Measurements from ENCODE around the gene PNMA8A.

PNMA8A gene

DNA sequence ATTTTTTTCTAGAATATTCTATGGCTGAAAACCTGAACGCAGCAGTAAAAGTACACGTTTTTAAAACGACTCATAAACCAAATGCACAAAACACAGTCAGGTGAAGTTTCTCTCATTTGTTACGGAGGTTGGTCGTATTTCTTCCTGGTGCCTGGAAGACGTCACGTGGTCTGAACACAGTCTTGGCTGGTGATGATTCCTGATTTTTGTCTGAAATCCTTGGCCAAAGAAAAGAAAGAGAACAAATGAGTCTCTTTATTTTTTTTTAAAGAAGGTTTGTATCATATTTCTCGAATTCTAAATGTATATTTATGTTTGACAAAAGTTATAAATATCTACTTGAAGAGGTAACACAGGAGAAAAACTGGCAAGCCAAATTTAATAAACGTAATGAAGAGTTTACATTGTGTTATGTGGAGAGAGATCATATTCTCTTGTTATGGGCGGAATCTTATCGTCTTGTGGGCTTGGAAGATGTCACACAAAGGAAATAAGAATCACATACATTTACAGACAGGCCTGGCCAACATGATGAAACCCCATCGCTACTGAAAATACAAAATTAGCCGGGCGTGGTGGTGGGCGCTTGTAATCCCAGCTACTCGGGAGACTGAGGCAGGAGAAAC lies 10.0 kb upstream of the PNMA8A start:
- CTCF ChIA-PET: no interaction called here
- POLR2A ChIA-PET: no interaction called here
- TF ChIP-seq, protein P1, sequence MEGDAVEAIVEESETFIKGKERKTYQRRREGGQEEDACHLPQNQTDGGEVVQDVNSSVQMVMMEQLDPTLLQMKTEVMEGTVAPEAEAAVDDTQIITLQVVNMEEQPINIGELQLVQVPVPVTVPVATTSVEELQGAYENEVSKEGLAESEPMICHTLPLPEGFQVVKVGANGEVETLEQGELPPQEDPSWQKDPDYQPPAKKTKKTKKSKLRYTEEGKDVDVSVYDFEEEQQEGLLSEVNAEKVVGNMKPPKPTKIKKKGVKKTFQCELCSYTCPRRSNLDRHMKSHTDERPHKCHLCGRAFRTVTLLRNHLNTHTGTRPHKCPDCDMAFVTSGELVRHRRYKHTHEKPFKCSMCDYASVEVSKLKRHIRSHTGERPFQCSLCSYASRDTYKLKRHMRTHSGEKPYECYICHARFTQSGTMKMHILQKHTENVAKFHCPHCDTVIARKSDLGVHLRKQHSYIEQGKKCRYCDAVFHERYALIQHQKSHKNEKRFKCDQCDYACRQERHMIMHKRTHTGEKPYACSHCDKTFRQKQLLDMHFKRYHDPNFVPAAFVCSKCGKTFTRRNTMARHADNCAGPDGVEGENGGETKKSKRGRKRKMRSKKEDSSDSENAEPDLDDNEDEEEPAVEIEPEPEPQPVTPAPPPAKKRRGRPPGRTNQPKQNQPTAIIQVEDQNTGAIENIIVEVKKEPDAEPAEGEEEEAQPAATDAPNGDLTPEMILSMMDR (IDR thresholded peaks at IDR 0.05; ENCODE audit: control extremely low read depth, extremely low read depth, low read depth, missing control alignments): no peak
- no peak for DNase-seq (ENCODE audit: extremely low spot score)

- TF ChIP-seq, protein P1 (IDR thresholded peaks at IDR 0.05; ENCODE audit: control extremely low read depth, extremely low read depth, low read depth, missing control alignments): no peak
- ChIA-PET POLR2A (no interaction called here), CTCF (no interaction called here)
- DNase-seq (ENCODE audit: extremely low spot score): no peak
Measured at GRCh38 chr19:46480415-46480814, 9.1 kb upstream of the PNMA8A start.

DNA sequence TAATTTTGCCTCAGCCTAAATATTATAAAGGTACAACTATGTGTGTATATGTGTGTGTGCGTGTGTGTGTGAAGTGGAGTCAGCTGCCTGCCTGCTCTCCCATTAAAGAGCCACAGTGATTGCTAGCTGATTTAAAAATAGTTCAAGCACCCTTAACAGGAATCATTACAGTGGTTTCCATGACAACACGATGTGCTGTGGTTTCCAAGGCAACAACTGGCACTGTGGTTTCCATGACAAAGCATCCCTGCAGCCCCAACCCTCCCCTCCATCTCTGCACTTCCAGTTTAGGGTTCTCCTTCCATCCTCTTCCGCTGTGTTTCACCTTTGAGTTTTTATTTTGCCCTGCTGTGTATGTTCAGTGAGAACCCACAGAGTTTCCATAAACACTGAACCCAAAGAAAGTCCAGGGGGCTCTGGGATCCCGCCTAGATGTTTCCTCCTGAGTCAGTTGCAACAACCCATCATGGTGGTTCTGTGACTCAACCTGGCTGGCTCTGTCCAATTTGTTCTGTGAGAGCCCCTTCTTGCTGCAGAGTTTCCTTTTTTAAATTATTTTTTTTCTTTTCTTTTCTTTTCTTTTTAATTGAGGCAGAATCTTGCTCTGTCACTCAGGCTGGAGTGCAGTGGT lies 7.1 kb upstream of the PNMA8A start:
- TF ChIP-seq, protein P1 (IDR thresholded peaks at IDR 0.05; ENCODE audit: control extremely low read depth, extremely low read depth, low read depth, missing control alignments): no peak
- CTCF ChIA-PET: interaction anchor here (2.5 kb wide), 1 partner anchor 10 kb away, joined by 11 read pairs; no protein-coding TSS in a partner anchor
- POLR2A ChIA-PET: no interaction called here

GRCh38 chr19:46475986-46476385 lies 4.6 kb upstream of the PNMA8A start:
- TF ChIP-seq, protein P1 (IDR thresholded peaks at IDR 0.05; ENCODE audit: control extremely low read depth, extremely low read depth, low read depth, missing control alignments): no peak
- CTCF ChIA-PET: interaction anchor here (1.5 to 2.5 kb wide), 2 partner anchors 10 to 12 kb away, joined by 4 to 11 read pairs; no protein-coding TSS in a partner anchor
- POLR2A ChIA-PET: no interaction called here
- DNase-seq (ENCODE audit: extremely low spot score): no peak

More for the DNA sequence above, 7.1 kb upstream of the PNMA8A start:
- DNase-seq (ENCODE audit: extremely low spot score): no peak

GRCh38 chr19:46474211-46474610 lies 2.8 kb upstream of the PNMA8A start:
- POLR2A ChIA-PET: no interaction called here
- no peak for DNase-seq (ENCODE audit: extremely low spot score)
- CTCF ChIA-PET: interaction anchor here (0.7 to 1.4 kb wide), 8 partner anchors 9 to 446 kb away, joined by 3 to 6 read pairs (median 3); no protein-coding TSS in a partner anchor
- TF ChIP-seq, protein P1 (IDR thresholded peaks at IDR 0.05; ENCODE audit: control extremely low read depth, extremely low read depth, low read depth, missing control alignments): no peak

GRCh38 chr19:46472592-46472991 lies 1.2 kb upstream of the PNMA8A start:
- DNase-seq (ENCODE audit: extremely low spot score): no peak
- ChIA-PET POLR2A (interaction anchor here (0.5 kb wide), 1 partner anchor 11 kb away, joined by 4 read pairs; no protein-coding TSS in a partner anchor), CTCF (no interaction called here)
- TF ChIP-seq, protein P1 (IDR thresholded peaks at IDR 0.05; ENCODE audit: control extremely low read depth, extremely low read depth, low read depth, missing control alignments): no peak
